ENCODE measurements around the gene NDFIP2. TPM values are rescaled to one million over a fixed set of nuclear protein-coding genes. Genes with fewer than 3 reads are reported as not detected.

The NDFIP2 gene
- total RNA-seq, 1 experiment from 2014 or later: 49.6 TPM

GRCh38 chr13:79468819-79469218 lies 12.1 kb upstream of the NDFIP2 start:
- no TSS peak for BruUV-seq (replicated peaks)
- Histone ChIP-seq H3K9me2 (ENCODE audit: insufficient read depth) (no peaks in the 10 kb centered on the region), H3K4me1 (ENCODE audit: control insufficient read depth in 1 of 2, insufficient read depth in 2 of 2, low read length in 2 of 2) (no peaks in the 10 kb centered on the region), H3K79me2 (ENCODE audit: insufficient read depth, low read length) (no peaks in the 10 kb centered on the region), H3K27me3 (ENCODE audit: insufficient read depth, low read length) (no peaks in the 10 kb centered on the region), H2AFZ (ENCODE audit: low read depth, low read length, poor library complexity, severe bottlenecking) (no peak overlapping the region), H3K4me2 (ENCODE audit: low read length) (no peak overlapping the region), H3K36me3 (ENCODE audit: control insufficient read depth in 1 of 2, insufficient read depth in 2 of 2, low read length in 2 of 2) (no peaks in the 10 kb centered on the region), H3K9ac (ENCODE audit: low read length) (no peak overlapping the region), H3K27ac (ENCODE audit: low read depth, low read length) (no peak overlapping the region), H3K9me3 (ENCODE audit: control insufficient read depth in 1 of 2, insufficient read depth in 1 of 2, low read depth in 1 of 2, low read length in 2 of 2) (no peaks in the 10 kb centered on the region), H3K4me3 (replicated peaks in 1 of 2; ENCODE audit: low read depth in 1 of 2, low read length in 2 of 2) (no peak overlapping the region), H4K20me1 (ENCODE audit: insufficient read depth) (no peaks in the 10 kb centered on the region)
- RAD21 ChIA-PET (ENCODE audit: low non-redundant PET in 1 of 2, low total read pairs in 2 of 2, uncharacterized antibody in 2 of 2, unreplicated experiment in 2 of 2): no interaction called here
- no peak for DNase-seq (ENCODE audit: low read depth, low spot score)
- CTCF ChIA-PET: no interaction called here
- intact Hi-C loops (cut with micrococcal nuclease): no loop called here
- POLR2A ChIA-PET: no interaction called here
- no peak for TF ChIP-seq SP1 (IDR thresholded peaks at IDR 0.05; ENCODE audit: low read depth)
- TF ChIP-seq REST (IDR thresholded peaks at IDR 0.05; ENCODE audit: low read depth): no peak
- TF ChIP-seq ATF3 (IDR thresholded peaks at IDR 0.05): no peak
- TF ChIP-seq CTCF (IDR thresholded peaks at IDR 0.05 in 2 of 3, conservative IDR thresholded peaks at IDR 0.05 in 1 of 3; ENCODE audit: borderline replicate concordance in 1 of 3, insufficient read depth in 1 of 3, low read depth in 2 of 3, low read length in 2 of 3): no peak
- TF ChIP-seq ZFX (IDR thresholded peaks at IDR 0.05): no peak
- no peak for TF ChIP-seq FOSL1 (IDR thresholded peaks at IDR 0.05; ENCODE audit: low read depth)
- ATAC-seq: no peak

Data from HCT116 (cell line).